H1 (cell line): ENCODE results near the gene SAMD14. TPM values are rescaled to one million over a fixed set of nuclear protein-coding genes. Genes with fewer than 3 reads are reported as not detected.

Experiments used
- BACH1 ChIP-seq: IDR thresholded peaks from 2 replicates; pipeline ENCODE4 v1.6.1; 2012; ENCODE audit warnings: low read length, improper control_type of control experiment
- GABPA ChIP-seq: IDR thresholded peaks from 2 replicates; pipeline ENCODE4 v1.6.1; 2011; ENCODE audit warnings: mild to moderate bottlenecking, low read length, moderate library complexity, borderline replicate concordance; ENCODE audit not compliant: insufficient read depth
- MAX ChIP-seq: IDR thresholded peaks from 2 replicates; pipeline ENCODE4 v1.6.1; 2012; ENCODE audit warnings: inconsistent platforms
- TEAD4 ChIP-seq: IDR thresholded peaks from 2 replicates; pipeline ENCODE4 v1.6.1; 2012; ENCODE audit warnings: low read depth, low read length, inconsistent platforms, mixed read lengths
- polyA plus RNA-seq, 7 experiments: library from polyadenylated mRNA; depleted of rRNA in 3 of 7; stranded (reverse) in 5 of 7; unstranded in 2 of 7; fragments of >200 nt in 5 of 7; fragments of 200-250 nt in 2 of 7; gene quantifications; 1 replicate in 5 of 7; 2 replicates in 1 of 7; 4 replicates in 1 of 7; pipeline versions ENCODE4 v1.2.1 to v1.2.3, GENCODE V29; 2011 to 2013; ENCODE audit warnings: missing spikeins in 2 of 7, mixed read lengths in 2 of 7
- total RNA-seq: library from RNA; stranded (reverse); fragmentation: NEBNext Ultra II Directional; extraction: Animal tissue kit (Norgen Biotek cat#: 25700); gene quantifications from 2 replicates; pipeline ENCODE4 v1.2.1, GENCODE V29; 2021

Gene SAMD14
- total and polyA plus RNA-seq, 2 of the 8 experiments (the other 6 are each of a cell fraction or from before 2014, with no cell fraction given): 5.7 to 5.8 TPM

GRCh38 chr17:50088952-50089825, 40.8 kb downstream of the SAMD14 start (continued):
- TF ChIP-seq MAX (no peak), TEAD4 (no peak), BACH1 (no peak), GABPA (no peak)
- TF ChIP-seq, all 59 proteins: peak for 0
